Embryonic facial prominence (tissue), 1 donor: ENCODE results near the gene GPAT3.
"Not testable (repeated sequence)": the region's sequence is repeated elsewhere in the genome, so short reads cannot be mapped to it uniquely, and the experiment has no call there.

Experiments
- DNase-seq: peaks from one replicate; pipeline ENCODE4 v3.0.0-alpha.2; 2016; ENCODE audit errors: extremely low spot score

GPAT3 gene

GRCh38 chr4:83552083-83552482, 16.2 kb downstream of the GPAT3 start:
- DNase-seq = no peak

DNA sequence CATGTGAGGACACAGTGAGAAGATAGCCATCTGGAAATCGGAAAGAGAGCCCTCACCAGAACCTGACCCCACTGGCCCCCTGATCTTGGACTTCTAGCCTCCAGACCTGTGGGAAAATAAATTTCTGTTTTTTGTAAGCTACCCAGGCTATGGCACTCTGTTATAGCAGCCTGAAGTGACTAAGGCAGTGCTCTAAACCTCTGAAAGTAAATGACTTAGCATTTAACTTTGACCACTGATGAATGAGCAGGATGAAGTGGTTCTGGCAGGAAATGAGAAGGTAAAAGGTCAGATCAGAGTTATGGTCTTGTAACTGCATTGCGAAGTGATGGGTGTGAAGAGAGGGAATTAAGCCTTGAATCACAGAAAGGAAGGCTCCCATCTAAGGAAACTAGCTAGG, 17.0 kb downstream of the GPAT3 start:
- no peak for DNase-seq

GRCh38 chr4:83556006-83556707, 20.2 kb downstream of the GPAT3 start:
- no peak for DNase-seq

DNA sequence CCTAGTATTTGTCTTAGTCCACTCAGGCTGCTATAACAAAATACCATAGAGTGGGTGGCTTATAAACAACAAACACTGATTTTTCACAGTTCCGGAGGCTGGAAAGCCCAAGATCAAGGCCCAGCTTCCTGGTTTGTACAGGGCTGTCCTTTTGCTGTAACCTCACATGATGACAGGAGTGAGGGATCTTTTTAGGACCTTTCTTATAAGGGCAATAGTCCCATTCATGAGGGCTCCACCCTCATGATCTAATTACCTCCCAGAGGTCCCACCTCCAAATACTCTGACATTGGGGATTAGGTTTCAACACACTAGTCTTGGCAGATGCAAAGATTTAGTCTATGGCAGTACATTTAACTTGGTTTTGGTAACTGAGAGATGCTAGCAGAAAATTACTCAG, 20.9 kb downstream of the GPAT3 start:
- no peak for DNase-seq

DNA sequence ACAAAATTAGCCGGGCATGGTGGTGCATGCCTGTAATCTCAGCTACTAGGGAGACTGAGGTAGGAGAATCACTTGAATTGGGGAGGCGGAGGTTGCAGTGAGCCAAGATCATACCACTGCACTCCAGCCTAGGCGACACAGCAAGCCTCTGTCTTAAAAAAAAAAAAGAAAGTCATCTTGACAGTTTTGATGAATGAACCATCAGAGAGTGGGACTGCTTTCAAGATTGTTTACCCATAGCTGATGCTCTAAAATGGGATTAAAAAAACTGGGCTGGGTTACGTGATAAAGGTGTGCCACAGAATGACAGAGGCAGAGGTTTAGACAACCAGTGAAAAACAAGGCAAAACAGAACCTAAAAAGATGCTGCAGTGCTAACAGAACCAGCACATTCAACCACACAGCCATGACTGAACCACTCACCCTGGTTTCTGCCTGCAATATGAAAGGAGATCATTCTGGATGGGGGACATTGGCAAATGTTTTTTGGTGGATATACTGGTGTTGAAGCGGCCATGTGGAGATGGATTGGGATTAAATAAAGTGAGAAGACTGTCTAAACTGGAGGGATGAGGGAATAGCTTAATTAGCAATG, 22.2 kb downstream of the GPAT3 start:
- no peak for DNase-seq

- no peak for DNase-seq
Measured at GRCh38 chr4:83558680-83559079, 22.8 kb downstream of the GPAT3 start.

DNA sequence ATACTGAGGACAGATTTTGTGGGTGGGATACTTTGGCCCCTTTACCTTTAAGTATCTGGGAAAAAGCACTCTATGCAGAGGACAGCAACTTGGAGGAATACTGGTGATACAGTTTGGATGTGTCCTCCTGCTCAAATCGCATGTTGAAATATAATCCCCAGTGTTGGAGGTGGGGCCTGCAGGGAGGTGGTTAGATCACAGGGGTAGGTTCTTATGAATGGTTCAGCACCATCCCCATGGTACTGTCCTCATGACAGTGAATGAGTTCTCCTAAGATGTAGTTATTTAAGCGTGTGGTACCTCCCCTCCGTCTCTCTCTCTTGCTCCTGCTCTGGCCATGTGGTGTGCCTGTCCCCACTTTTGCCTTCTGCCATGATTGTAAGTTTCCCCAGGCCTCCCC, 24.6 kb downstream of the GPAT3 start:
- DNase-seq = no peak

GRCh38 chr4:83561381-83561780, 25.5 kb downstream of the GPAT3 start:
- DNase-seq = no peak

DNA sequence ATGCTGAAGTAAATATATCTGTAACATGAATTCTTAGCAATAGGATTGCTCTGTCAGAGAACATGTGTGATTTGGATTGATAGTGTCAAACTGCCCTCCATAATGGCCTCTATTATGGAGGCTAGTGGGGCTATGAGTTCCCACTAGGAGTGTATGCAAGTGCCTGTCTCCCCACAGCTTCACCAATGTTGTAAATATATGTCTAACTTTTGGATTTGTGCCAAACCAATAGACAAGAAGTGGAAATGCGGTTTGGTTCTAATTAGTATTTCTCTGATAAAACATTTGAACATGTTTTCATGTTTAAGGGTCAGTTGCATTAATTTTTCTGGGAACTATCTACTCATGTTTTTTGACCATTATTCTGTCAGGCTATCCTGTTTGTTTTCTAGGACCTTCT, 28.1 kb downstream of the GPAT3 start:
- no peak for DNase-seq

DNA sequence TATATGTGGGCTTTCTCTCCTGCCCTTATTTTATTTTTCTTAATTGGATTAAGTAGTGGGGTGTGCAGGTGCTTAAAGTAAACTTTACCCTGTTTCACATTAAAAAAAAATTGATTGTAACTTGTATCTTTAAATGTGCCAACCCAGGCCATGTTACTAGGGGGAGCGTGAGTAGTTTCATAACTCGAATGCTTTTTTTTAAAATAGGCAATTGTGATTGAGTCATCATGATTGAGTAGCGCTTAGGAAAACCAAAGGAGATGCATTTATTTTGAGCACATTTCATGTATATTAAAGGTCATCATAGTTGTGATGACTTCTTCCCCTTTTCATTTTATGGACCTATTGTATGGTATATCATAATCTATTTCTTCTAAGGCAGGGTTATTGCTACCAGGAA, 32.2 kb downstream of the GPAT3 start:
- no peak for DNase-seq

DNA sequence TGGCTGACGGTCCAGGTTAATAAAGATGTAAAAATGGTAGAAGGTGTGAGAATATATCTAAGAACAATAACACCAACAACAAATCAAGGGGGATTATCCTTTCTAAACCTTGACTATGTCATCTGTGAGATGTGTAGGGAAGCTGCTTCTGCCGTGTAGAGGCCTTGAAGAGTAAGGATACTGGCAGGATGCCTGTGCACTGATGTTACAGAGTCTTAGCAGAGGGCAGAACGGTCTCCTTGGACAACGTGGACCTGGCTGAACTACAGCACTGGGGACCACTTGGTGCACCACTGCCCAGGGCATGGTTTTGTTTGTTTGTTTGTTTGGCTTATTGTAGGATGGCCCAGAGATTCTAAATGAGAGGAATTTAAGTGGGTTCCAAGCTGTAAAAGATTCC, 33.5 kb downstream of the GPAT3 start:
- DNase-seq = no peak

DNA sequence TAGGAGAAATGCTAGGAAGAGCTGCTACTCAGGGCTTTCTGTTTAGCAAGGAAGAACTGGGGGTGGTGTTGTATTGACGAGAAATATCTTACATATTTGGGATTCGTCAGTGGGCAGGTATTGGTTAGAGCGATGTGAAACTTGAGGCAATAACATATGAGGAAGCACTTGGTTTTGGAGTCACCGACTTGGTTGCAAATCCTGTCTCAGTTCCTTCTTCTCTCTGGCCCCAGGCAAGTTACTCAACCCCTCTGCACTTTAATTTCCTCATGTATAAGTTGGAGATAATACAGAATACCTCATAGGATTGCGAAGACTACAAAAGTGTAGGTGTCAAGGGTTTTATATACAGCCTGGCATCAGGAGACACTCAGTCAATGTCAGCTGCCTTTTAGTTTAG, 34.1 kb downstream of the GPAT3 start:
- DNase-seq = no peak

GRCh38 chr4:83572848-83573247, 36.9 kb downstream of the GPAT3 start:
- no peak for DNase-seq

DNA sequence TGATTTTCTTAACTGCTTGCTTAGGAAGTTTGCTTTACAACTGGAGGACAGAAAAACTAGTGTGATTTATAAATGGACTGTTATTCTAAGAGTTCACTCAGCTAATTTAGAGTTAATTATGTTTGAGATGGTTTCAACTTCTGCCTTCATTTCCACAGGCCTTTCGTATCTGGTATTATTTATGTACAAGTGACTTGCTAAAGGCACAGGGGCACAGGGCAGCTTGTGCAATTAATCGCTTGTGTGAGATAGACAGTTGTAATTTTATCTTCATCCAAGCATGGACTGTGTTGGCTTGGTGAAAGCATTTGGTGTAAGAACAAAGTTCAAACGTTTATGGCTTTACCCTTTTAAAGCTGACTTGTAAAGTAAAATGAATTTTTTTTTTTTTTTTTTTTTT, 38.3 kb downstream of the GPAT3 start:
- DNase-seq = no peak

GRCh38 chr4:83576237-83576636, 40.3 kb downstream of the GPAT3 start:
- not testable (repeated sequence) for DNase-seq

DNA sequence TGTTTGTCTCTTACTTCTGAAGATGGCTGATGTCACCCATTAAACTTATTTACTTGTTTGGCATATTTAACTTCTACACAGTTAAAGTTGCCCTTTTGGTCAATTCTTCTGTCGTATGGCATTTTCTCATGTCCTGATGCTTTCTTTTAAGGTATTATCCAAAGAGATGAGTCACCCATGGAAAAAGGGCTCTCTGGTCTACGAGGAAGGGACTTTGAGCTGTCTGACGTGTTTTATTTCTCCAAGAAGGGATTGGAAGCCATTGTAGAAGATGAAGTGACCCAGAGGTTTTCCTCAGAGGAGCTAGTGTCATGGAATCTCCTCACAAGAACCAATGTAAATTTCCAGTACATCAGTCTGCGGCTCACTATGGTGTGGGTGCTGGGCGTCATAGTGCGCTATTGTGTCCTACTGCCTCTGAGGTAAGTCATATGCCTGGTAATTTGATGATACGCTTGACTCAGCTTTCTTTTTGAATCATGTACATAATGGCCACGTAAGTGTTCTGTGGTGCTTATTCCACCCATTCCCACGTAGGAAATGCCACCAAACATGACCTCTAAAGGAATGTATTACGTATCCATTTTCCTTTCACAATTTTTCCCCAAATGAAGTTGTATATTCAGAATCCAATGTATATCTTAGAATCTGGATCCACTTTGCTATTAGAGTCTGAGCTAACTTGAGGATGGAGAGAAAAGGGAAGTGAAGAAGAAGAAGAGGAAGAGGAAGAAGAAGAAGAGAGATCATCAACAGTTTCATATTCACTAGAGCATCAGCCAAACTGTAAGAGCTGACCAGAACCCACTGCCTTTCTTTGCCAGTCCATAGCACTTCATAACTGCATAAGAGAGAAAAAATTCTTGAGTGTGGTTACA, 45.7 kb downstream of the GPAT3 start:
- DNase-seq = no peak

- DNase-seq = no peak
Measured at GRCh38 chr4:83582289-83582785, 46.4 kb downstream of the GPAT3 start.

GRCh38 chr4:83585982-83586508, 50.1 kb downstream of the GPAT3 start:
- DNase-seq = no peak

GRCh38 chr4:83589279-83589678, 53.4 kb downstream of the GPAT3 start:
- DNase-seq = no peak

- DNase-seq = no peak
Measured at GRCh38 chr4:83591056-83591455, 55.1 kb downstream of the GPAT3 start.

- DNase-seq = no peak
Measured at GRCh38 chr4:83591730-83592129, 55.8 kb downstream of the GPAT3 start.

- DNase-seq = no peak
Measured at GRCh38 chr4:83599183-83599582, 63.3 kb downstream of the GPAT3 start.
